Amniotic epithelial cell (primary cell): ENCODE data around the gene VMAC.

ENCODE experiments used
- DNase-seq: peaks from one replicate; pipeline ENCODE4 v3.0.0-alpha.2; 2010; ENCODE audit warnings: low read depth

VMAC gene

DNA sequence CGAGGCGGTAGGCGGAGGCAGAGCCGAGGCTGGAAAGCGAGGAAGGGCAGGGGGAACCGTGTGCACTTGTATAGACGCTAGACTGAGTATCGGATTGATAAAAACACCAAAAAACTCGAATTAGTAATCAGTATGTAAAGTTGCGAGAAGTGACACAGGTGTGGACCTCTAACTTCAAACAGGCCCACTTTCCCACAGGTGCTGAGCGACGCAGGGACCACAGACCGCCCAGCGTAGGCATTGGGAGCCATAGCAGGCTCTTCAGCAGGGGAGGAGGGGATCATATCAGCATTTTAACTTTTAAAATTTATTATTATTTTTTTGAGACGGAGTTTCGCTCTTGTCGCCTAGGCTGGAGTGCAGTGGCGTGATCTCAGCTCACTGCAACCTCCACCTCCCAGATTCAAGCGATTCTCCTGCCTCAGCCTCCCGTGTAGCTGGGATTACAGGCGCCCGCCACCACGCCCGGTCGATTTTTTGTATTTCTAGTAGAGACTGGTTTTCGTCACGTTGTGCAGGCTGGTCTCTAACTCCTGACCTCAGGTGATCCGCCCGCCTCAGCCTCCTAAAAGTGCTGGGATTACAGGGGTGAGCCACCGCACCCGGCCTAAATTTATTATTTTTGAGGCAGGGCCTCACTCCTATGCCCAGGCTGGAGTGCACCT is 574 bp downstream of the VMAC start:
- no peak for DNase-seq

DNA sequence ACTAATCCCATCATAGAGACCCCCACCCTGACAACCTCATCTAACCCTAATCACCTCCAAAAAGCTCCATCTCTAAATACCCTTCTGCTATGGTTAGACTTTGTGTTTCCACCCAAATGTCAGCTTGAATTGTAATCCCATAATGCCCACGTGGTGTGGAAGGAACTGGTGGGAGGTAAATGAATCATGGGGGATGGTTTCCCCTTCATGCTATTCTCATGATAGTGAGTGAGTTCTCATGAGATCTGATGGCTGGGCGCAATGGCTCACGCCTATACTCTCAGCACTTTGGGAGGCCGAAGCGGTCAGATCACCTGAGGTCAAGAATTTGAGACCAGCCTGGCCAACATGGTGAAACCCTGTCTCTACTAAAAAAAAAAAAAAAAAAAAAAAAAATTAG is 2.6 kb downstream of the VMAC start:
- DNase-seq, result peak; percentile 31

DNA sequence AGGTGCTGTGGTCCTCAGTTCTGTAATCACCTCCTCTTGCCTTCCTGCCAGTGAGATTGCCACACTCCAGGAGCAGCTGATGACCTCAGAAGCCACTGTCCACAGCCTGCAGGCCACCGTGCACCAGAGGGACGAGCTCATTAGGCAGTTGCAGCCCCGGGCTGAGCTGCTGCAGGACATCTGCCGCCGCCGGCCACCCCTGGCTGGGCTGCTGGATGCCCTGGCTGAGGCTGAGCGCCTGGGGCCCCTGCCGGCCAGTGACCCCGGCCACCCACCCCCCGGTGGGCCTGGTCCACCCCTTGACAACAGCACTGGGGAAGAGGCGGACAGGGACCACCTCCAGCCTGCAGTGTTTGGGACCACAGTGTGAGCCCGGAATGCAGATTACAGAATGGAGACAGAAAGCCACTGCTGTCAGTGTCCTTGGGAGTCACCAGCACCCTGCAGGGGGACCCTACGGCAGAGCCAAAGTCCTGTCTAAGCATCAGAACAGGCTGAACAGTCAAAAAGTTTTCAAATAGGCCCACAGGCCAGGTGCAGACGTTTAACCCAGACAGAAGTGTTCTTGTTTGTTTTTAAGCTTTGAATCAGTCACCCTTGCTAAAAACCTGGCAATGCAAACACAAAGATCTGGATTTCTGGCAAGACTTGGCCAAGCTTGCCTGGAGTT is 4.2 kb downstream of the VMAC start:
- no peak for DNase-seq

DNA sequence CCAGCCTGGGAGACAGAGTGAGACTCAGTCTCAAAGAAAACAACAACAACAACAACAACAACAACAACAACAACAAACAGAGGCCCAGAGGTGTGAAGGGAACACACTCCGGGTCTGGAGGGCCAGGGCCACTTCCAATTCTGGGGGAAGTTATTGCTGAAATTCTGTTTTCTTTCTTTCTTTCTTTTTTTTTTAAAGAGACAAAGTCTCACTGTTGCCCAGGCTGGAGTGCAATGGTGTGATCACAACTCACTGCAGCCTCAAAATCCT is 5.9 kb downstream of the VMAC start:
- DNase-seq, result no peak

DNA sequence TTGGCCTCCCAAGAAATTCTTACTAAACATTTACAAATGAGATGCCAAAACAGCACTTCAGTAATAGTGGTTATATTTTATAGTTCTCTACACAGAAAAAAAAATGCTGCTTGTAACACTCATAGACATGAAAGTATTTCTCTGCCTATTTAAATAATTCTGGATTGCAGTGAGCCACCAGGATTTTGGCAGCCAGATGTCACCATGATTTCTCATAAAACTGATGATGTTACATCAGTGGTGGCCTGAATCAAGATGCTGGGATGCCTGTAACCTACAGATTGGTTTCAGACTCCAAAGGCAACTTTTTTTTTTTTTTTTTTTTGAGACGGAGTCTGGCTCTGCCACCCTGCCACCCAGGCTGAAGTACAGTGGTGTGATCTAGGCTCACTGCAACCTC is 6.7 kb downstream of the VMAC start:
- no peak for DNase-seq

DNA sequence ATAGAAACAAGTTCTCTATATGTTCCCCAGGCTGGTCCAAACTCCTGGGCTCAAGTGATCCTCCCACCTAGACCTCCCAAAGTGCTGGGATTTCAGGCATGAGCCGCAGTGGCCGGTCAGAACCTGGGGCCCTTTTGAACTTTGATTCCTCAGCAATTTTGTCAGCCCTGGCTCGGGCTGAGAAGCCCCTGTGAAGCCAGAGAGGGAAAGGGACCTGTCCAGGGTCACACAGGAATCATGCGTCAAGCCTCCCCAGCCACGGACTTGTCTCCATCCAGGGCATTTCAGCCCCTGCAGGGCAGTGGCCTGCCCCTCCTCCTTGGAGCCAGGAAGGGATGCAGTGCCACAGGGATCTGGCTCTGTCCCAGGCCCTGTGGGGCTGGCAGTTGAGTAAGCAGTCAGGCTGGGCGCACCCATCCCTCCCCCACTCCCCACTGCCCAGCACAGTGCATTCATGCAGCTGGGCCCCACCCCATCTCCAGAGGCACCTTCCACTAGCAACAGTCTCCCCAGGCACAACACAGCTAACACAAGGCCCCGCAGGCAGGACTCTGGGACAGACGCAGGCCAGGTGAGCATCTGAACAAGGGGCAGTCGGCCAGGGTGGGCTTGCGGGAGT is 9.2 kb downstream of the VMAC start, which contains the start of gene CAPS:
TSS of gene CAPS (plus strand) at position 516 of the 619 bp plus-strand sequence. CDS start 153 bp downstream, outside the sequence.
- DNase-seq, result peak; percentile 75

DNA sequence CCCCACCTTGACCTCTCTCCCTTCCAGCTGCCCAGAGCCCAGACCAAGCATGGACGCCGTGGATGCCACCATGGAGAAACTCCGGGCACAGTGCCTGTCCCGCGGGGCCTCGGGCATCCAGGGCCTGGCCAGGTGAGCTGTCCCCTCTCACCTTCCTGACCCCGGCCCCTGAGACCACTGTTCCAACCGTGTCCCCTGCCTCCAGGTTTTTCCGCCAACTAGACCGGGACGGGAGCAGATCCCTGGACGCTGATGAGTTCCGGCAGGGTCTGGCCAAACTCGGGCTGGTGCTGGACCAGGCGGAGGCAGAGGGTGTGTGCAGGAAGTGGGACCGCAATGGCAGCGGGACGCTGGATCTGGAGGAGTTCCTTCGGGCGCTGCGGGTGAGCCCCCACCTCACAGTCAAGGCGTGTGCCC is 9.7 kb downstream of the VMAC start:
- no peak for DNase-seq

DNA sequence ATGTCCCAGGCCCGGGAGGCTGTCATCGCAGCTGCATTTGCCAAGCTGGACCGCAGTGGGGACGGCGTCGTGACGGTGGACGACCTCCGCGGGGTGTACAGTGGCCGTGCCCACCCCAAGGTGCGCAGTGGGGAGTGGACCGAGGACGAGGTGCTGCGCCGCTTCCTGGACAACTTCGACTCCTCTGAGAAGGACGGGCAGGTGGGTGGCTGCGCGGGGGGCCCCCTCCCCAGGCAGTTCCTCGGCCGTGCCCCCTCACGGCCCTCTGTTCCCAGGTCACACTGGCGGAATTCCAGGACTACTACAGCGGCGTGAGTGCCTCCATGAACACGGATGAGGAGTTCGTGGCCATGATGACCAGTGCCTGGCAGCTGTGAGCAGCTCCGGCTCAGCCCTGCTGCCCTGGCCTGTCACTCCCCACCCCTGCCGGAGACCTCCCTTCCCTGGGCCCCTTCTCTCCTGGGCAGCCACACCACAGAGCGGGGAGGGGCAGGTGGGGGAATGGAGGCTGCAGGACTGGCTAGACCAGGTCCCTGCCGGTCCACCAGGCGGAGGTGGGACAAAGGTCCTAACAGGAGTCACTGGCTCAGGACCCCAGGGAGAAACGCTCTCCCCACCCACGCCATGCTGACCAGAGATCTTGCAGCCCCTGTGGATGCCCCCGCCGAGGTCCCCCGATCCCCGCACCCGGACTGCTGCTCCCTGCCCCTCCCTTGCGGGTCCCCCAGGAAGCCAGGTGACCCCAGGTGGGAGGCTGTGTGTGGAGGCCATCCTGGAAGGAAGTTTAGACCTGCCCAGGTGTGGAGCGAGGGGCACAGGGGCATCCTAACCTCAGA is 10.5 kb downstream of the VMAC start:
- no peak for DNase-seq

DNA sequence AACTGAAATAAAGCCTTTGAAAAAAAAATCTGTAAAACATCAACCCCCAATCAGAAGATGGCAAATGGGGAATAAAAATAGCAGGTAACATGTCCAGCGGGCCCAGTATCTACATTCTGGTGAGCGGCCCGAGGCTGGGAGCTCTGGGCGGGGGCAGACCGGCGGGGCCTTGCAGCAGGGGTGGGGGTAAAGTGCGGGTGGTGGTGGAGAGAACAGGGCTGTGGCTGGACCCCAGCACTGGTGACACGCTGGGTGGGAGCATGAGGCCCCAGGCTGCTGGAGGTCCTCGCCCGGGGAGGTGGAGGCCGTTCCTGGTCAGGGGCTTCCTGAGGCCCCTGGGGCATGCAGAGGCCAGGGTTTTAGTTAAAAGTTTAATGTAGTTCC is 11.1 kb downstream of the VMAC start:
- no peak for DNase-seq

DNA sequence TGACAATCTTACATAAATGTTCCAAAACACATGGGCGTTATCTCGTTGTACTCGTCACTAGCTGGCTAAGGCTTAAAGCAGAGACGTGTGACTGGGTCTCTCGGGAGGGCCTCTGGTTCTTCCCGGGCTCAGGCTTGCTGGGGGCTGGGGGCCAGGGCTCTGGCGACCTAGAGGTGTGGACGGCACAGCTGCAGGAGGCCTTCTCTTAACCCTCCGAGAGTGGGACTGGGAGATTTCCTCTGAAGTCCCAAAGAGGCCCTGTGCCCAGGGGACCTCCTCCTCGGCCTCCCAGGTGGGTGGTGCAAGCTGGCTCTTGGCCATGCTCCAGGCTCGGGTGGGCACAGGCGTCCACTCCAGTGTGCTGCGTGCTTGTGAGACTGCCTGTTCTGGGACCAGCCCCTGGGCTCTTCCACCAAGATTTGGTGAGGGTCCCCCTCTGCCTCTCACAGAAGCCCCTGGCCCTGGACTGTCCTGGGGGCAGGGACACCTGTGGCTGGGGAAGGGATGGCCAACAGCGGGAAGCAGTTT is 11.6 kb downstream of the VMAC start:
- DNase-seq, result no peak

DNA sequence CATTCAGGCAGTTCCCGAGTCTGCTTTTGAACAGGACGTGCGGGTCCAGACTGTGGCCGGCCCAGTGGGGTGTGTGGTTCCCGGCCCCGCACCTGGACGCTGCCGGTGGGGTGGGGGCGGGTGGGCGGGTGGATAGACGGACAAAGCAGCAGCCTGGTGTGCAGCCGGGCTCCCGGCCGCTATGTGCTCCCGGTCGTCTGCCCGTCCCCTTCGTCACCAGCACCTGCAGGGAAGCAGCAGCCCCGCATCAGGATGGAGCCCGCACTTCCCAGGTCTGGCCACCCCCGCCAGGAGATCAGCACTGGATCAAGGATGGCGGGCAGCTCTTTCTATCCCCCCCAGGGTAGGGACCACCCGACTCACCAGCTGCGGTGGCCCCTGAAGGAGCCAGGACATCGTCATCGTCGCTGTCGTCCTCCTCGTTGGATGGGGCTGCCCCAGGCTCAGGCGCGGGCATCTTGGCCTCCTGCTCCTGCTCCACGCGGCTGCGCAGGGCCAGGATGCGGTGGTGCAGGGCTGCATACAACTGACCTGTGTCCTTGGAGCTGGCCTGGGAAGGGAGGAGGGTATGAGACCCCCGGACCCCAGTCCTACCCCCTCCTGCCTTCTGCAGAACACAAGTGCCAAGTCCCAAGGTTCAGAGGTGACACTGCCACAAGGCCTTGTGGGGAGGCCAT is 12.9 kb downstream of the VMAC start:
- no peak for DNase-seq

DNA sequence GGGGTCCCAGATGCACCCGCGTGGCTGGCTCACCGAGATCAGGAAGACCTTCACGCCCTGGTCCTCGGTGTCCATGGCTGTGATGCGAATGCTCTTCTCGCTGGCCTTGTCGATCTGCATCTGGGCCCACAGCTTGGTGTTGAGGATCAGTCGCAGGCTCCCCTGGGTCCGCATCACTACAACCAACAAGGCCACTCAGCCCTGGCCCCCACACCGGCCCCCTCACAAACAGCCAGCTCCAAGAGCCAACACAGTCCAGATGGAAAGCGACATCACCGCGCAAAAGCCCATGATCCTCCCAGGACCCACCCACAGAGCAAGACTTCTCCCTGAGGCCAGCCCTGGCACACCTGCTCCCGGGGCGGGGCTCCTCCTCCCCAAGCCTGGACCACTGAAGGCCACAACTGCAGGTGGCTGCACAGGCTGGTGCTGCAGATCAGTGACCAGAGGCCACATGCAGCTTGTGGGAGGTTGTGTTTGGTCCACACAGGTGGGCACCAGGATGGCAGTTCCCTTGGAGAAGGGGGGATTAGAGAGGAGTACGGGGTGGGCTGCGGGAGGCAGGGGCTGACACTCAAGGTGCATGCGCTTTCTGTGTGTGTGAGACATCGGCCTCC is 13.9 kb downstream of the VMAC start:
- DNase-seq, result no peak

DNA sequence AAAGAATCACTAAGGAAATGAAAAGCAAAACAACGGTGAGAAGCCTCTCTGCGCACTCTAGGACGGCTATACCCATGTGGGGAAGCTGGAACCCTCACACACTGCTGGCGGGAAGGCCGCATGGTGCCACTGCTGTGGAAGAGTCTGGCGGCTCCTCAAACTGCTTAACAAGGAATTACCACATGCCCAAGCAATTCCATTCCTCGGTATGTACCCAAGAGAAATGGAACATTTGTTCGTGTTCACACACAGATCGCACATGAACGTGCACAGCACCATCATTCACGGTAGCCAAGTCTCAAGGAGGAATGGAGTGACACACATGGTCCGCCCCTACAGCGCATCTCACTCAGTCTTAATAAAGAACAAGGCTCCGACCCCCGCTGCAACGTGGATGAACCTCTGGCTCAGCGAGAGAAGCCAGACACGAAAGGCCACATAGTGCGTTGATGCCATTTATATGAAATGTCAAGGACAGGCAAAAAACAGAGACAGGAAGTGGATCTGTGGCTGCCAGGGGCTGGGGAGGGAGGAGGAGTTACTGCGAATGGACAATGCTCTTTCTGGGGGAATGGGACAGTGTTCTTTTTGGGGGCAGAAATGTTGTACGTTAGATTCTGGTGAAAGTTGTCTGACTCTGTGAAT is 17.0 kb downstream of the VMAC start:
- DNase-seq, result no peak

DNA sequence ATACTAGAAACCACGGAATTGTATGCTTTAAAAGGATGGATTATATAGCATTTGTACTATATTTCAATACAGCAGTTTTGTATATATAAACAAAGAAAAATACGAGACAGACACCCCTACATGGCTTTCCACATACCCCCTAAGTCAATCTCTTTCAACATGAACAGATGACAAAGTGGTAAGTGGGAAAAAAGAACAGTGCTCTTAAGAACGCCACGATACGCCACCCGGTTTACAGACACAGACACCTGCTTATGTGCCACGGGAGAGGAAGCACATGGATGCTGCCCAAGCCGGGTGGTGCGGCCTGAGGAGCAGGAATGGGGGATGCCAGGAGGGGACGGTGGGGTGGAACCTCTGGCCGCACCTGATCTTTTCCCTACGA is 17.5 kb downstream of the VMAC start:
- DNase-seq, result no peak

DNA sequence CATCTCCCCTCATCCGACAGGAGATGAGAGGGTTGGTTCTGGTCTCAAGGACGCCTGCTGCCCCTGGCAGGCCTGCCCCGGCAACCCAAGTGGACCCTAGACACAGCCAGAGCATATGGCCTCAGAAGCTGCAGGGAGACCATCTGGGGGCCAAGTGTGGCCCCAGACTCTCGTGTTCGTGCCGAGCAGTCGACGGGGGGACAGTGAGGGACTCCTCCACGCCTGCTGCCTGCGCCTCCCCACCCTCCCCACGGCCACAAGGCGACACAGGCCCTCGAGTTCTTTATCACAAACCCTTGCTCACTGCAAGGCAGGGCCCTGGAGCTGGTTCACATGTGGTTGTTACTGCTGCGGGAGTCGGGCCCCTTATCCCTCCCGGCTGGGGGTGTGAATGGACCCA is 18.7 kb downstream of the VMAC start:
- DNase-seq, result no peak

DNA sequence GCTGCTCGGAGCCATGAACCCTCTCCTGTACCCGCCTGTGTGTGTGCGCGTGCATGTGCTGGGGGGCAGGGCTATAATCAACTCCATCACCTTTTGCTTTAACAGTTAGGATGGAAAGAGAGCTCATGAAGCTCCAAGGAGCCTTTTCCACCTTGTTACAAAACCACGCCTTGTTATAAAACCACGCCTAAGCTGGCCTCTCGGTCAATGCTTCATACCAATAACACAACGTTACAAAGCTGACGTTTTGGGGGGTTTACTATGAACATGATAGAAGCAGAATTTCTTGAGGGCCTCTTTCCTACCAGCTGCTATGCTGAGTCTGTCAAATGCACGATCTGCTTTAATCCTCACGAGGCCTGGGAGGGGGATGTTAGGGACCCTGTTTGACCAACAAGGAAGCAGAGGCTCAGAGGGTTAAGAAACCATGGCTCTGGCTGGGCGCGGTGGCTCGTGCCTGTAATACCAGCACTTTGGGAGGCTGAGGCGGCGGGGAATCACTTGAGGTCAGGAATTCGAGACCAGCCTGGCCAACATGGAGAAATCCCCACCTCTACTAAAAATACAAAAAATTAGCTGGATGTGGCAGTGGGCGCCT is 21.3 kb downstream of the VMAC start:
- no peak for DNase-seq

DNA sequence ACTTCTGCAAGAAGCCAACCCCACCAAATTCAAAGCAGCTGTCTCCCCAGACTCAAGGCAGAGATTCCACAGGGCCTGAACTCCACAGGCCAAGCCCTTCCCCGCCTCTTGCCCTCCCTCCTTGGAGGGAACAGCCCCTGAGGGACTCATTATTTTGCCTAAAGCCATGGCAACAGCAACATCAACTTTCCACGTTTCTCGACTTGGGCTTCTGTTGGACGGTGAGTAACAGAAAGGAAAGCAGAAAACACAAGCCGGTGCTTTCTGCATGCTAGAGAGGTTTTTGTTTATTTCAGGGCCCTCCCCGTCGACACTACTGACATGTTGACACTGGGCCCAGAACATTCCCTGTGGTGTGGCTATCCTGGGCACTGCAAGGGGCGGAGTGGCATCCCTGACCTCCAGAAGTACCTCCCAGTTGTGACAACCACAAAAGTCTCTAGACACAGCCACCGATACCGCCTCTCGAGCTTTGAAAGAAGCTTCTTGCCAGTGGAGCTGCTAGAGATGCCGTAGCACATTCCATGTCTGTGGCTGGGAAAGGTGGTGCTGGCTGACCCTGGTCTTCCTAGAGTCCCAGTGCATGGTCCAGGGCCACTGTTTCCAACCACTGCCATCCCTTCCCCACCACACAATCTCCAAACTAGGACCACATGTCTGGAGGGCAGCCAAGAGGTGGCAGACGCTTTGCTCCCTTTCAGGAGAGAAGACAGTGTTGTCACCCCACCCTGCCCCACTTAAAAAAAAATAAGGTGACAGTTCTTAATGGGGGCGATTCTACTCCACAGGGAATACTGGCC is 22.2 kb downstream of the VMAC start:
- peak; percentile 33 for DNase-seq

DNA sequence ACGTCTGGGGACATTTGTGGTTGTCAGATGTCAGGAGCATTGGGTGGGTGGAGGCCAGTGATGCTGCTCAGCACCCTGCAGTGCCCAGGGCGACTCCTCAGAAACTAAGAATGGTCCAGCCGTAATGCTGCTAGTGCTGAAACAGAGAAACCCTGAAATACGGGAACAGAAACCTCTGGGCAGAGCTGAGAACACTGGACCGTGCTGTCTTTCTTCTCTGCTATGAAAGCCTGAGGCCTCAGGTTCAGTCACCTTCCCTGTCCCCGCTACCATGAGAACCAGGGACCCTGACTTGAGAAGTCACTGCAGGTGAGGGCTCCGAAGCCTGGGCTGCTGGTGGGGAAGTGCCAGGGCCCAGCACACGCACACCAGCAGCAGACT is 22.8 kb downstream of the VMAC start:
- no peak for DNase-seq

DNA sequence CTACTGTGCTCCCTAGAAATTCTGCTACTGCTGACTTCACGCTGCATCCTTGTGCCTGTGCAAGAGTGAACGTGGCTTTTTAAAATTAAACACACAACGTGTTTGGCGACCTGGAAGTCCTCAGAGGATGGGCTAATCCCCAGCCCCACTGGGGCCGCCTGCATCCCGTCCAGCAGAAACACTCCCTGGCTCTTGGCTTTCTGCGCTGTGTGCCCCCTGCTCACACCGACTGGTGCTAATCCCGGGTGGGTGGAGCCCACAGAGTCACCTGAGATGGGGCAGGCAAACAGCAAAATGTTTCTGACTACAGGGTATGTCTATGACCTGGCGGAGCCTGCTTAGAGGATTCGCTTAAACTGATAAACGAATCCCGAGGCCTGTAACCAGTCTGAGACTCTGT is 24.5 kb downstream of the VMAC start:
- no peak for DNase-seq

DNA sequence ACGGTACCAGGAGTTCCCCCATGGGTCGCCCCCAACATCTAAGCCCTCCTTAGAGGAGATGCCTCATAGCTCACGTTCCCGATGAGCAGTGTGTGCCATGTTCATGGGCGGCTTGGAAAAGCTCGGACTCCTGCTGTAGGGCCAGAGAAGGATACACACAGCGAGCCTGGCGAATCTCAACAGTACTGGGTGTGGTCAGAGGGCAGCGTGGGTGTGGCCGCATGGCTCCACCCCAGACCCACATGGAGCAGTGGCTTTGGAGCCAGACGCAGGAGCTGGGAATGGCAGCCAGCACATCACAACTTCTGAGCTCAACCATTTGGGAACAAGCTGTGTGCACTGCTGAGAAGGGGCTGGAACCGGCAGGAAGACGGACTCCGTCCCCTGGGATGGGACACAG is 25.0 kb downstream of the VMAC start:
- DNase-seq, result no peak
